H1 (cell line): ENCODE data around the gene ALPI. TPM values are rescaled to one million over a fixed set of nuclear protein-coding genes. Genes with fewer than 3 reads are reported as not detected.

Experiments
- CTBP2 ChIP-seq: IDR thresholded peaks from 2 replicates; pipeline ENCODE4 v1.7.0; 2011; ENCODE audit warnings: borderline replicate concordance, mild to moderate bottlenecking, moderate library complexity, mixed read lengths, low read length; ENCODE audit not compliant: insufficient read depth, insufficient read length
- SIN3A ChIP-seq, 2 experiments: IDR thresholded peaks in 1 of 2; conservative IDR thresholded peaks in 1 of 2; 2 replicates each; pipeline ENCODE4 v1.6.1; 2011 to 2012; ENCODE audit warnings: low read length in 2 of 2, improper control_type of control experiment in 1 of 2, low read depth in 1 of 2, mild to moderate bottlenecking in 1 of 2
- SP1 ChIP-seq: IDR thresholded peaks from 2 replicates; pipeline ENCODE4 v1.6.1; 2011; ENCODE audit warnings: low read depth, low read length
- SUZ12 ChIP-seq: fragments of 200-600 bp; sonication (generic); IDR thresholded peaks from 2 replicates; pipeline ENCODE4 v1.6.1; 2012; ENCODE audit warnings: mild to moderate bottlenecking, inconsistent platforms, low read length, moderate library complexity, mixed read lengths
- TAF7 ChIP-seq: optimal IDR thresholded peaks from 2 replicates; pipeline ENCODE3; 2011; ENCODE audit warnings: low read depth, mild to moderate bottlenecking, inconsistent platforms, low read length, moderate library complexity, borderline replicate concordance
- polyA plus RNA-seq, 7 experiments: library from polyadenylated mRNA; depleted of rRNA in 3 of 7; stranded (reverse) in 5 of 7; unstranded in 2 of 7; fragments of >200 nt in 5 of 7; fragments of 200-250 nt in 2 of 7; gene quantifications; 1 replicate in 5 of 7; 2 replicates in 1 of 7; 4 replicates in 1 of 7; pipeline versions ENCODE4 v1.2.1 to v1.2.3, GENCODE V29; 2011 to 2013; ENCODE audit warnings: missing spikeins in 2 of 7, mixed read lengths in 2 of 7
- total RNA-seq: library from RNA; stranded (reverse); fragmentation: NEBNext Ultra II Directional; extraction: Animal tissue kit (Norgen Biotek cat#: 25700); gene quantifications from 2 replicates; pipeline ENCODE4 v1.2.1, GENCODE V29; 2021

ALPI gene
- total and polyA plus RNA-seq, 2 of the 8 experiments (the other 6 are each of a cell fraction or from before 2014, with no cell fraction given), result not detected

- no peak for TF ChIP-seq SP1
- no peak for TF ChIP-seq CTBP2
- no peak for TF ChIP-seq TAF7
- no peak for TF ChIP-seq SIN3A (conservative IDR thresholded peaks at IDR 0.05 in 1 of 2, IDR thresholded peaks at IDR 0.05 in 1 of 2; ENCODE audit: low read depth in 1 of 2, low read length in 2 of 2)
- no peak for TF ChIP-seq SUZ12
Measured at GRCh38 chr2:232454630-232455029, 1.3 kb upstream of the ALPI start (continued).
